GM18868 (cell line): Measurements from ENCODE around the gene CBLB.

Experiments used
- ATAC-seq: cut with Tn5 transposase; IDR thresholded peaks from one replicate; pipeline ENCODE4 v1.9.1; 2021; ENCODE audit warnings: mild to moderate bottlenecking, moderate library complexity; ENCODE audit not compliant: unreplicated experiment

The CBLB gene

GRCh38 chr3:105868742-105869530 is at the start of gene CBLB:
TSS of gene CBLB (minus strand) at chr3:105869012. CDS start at chr3:105867577, 1,435 bp downstream.
- peak; percentile 83 for ATAC-seq

- no peak for ATAC-seq
Measured at GRCh38 chr3:105916767-105917166, 48.0 kb upstream of the CBLB start.

GRCh38 chr3:105915524-105915923 is 46.7 kb upstream of the CBLB start:
- no peak for ATAC-seq

- no peak for ATAC-seq
Measured at GRCh38 chr3:105913616-105914015, 44.8 kb upstream of the CBLB start.

- ATAC-seq, result no peak
Measured at GRCh38 chr3:105912891-105913290, 44.1 kb upstream of the CBLB start.

GRCh38 chr3:105911496-105911895 is 42.7 kb upstream of the CBLB start:
- ATAC-seq, result no peak

- ATAC-seq, result peak; percentile 92
Measured at GRCh38 chr3:105907777-105908176, 39.0 kb upstream of the CBLB start.

GRCh38 chr3:105906836-105907235 is 38.0 kb upstream of the CBLB start:
- ATAC-seq, result no peak

- ATAC-seq, result no peak
Measured at GRCh38 chr3:105906345-105906744, 37.5 kb upstream of the CBLB start.

GRCh38 chr3:105905328-105905727 is 36.5 kb upstream of the CBLB start:
- ATAC-seq, result no peak

GRCh38 chr3:105904678-105905284 is 36.0 kb upstream of the CBLB start:
- ATAC-seq, result no peak

GRCh38 chr3:105904251-105904650 is 35.4 kb upstream of the CBLB start:
- no peak for ATAC-seq

GRCh38 chr3:105899516-105899915 is 30.7 kb upstream of the CBLB start:
- no peak for ATAC-seq

- ATAC-seq, result no peak
Measured at GRCh38 chr3:105891101-105891500, 22.3 kb upstream of the CBLB start.

- ATAC-seq, result no peak
Measured at GRCh38 chr3:105888621-105889579, 20.1 kb upstream of the CBLB start.

- ATAC-seq, result no peak
Measured at GRCh38 chr3:105885256-105885655, 16.4 kb upstream of the CBLB start.

GRCh38 chr3:105883798-105884377 is 15.1 kb upstream of the CBLB start:
- ATAC-seq, result no peak

- ATAC-seq, result no peak
Measured at GRCh38 chr3:105880681-105881290, 12.0 kb upstream of the CBLB start.

GRCh38 chr3:105878061-105878460 is 9.2 kb upstream of the CBLB start:
- ATAC-seq, result no peak

- peak; percentile 34 for ATAC-seq
Measured at GRCh38 chr3:105877336-105877910, 8.6 kb upstream of the CBLB start.
